Transverse colon (tissue), 3 donors: ENCODE results near the gene GPLD1.

Source experiments
- POLR2A ChIP-seq: fragments of 450-650 bp; IDR thresholded peaks from one replicate; pipeline ENCODE4 v1.6.1; 2016; ENCODE audit warnings: antibody characterized with exemption, mild to moderate bottlenecking, moderate library complexity
- TF ChIP-seq, protein P1 (sequence below), 5 experiments: fragments of 200-600 bp in 3 of 5; fragments of 450-650 bp in 2 of 5; sonication (generic) in 3 of 5; IDR thresholded peaks; 1 replicate in 2 of 5; 2 replicates in 3 of 5; pipeline ENCODE4 v1.5.1; 2016 to 2017; ENCODE audit warnings: antibody characterized with exemption in 5 of 5, inconsistent platforms in 3 of 5, mild to moderate bottlenecking in 2 of 5, moderate library complexity in 1 of 5

DNA sequence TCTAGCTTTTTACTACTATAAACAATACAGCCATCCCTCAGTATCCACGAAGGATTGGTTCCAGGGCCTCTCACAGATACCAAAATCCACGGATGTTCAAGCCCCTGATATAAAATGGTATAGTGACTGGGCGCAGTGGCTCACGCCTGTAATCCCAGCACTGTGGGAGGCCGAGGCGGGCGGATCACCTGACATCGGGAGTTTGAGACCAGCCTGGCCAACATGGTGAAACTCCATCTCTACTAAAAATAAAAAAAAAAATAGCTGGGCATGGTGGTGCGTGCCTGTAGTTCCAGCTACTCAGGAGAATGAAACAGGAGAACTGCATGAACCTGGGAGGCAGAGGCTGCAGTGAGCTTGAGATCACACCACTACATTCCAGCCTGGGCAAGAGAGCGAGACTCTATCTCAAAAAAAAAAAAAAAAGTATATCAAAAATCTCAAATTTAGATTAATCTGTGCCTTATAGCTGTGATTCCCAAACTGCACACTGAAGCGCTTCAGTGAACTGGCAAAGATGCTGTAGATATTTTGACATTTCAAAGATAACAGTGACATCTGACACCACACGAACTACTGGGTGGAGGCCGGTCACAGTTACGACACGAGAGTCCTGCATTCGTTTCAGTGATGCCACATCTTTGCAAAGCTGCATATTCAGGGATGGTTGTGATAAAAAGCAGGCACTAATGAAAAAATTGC, 48.3 kb downstream of the GPLD1 start:
- TF ChIP-seq POLR2A, result no peak
- TF ChIP-seq, protein P1, sequence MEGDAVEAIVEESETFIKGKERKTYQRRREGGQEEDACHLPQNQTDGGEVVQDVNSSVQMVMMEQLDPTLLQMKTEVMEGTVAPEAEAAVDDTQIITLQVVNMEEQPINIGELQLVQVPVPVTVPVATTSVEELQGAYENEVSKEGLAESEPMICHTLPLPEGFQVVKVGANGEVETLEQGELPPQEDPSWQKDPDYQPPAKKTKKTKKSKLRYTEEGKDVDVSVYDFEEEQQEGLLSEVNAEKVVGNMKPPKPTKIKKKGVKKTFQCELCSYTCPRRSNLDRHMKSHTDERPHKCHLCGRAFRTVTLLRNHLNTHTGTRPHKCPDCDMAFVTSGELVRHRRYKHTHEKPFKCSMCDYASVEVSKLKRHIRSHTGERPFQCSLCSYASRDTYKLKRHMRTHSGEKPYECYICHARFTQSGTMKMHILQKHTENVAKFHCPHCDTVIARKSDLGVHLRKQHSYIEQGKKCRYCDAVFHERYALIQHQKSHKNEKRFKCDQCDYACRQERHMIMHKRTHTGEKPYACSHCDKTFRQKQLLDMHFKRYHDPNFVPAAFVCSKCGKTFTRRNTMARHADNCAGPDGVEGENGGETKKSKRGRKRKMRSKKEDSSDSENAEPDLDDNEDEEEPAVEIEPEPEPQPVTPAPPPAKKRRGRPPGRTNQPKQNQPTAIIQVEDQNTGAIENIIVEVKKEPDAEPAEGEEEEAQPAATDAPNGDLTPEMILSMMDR (IDR thresholded peaks at IDR 0.05), result no peak
